Mesendoderm (in vitro differentiated cells): ENCODE results near the gene CRISPLD2.

Experiments
- DNase-seq: peaks from one replicate; pipeline ENCODE4 v3.0.0; 2013
- H2AK5ac ChIP-seq: 2 replicates; pipeline ENCODE4 v1.6.1; 2013; ENCODE audit warnings: low read length, inconsistent platforms
- H2BK120ac ChIP-seq: 2 replicates; pipeline ENCODE4 v1.6.1; 2013; ENCODE audit warnings: low read depth, mild to moderate bottlenecking, low read length, moderate library complexity, mixed read lengths
- H2BK15ac ChIP-seq: replicated peaks from 2 replicates; pipeline ENCODE4 v1.6.1; 2013; ENCODE audit warnings: low read depth, mild to moderate bottlenecking, moderate library complexity
- H2BK5ac ChIP-seq: 2 replicates; pipeline ENCODE4 v1.6.1; 2013; ENCODE audit warnings: low read length, inconsistent platforms
- H3K18ac ChIP-seq: 2 replicates; pipeline ENCODE4 v1.6.1; 2013; ENCODE audit warnings: mild to moderate bottlenecking, low read length, mixed read lengths
- H3K23ac ChIP-seq: one replicate; pipeline ENCODE4 v1.6.1; 2013; ENCODE audit warnings: low read length
- H3K27ac ChIP-seq: 2 replicates; pipeline ENCODE4 v1.5.1; 2013; ENCODE audit warnings: low read depth, mild to moderate bottlenecking, inconsistent platforms, low read length, moderate library complexity
- H3K27me3 ChIP-seq: 2 replicates; pipeline ENCODE4 v1.6.1; 2013; ENCODE audit warnings: low read length, control low read depth, mild to moderate bottlenecking, inconsistent platforms; ENCODE audit not compliant: insufficient read depth, poor library complexity
- H3K36me3 ChIP-seq: 2 replicates; pipeline ENCODE4 v1.6.1; 2013; ENCODE audit warnings: low read length, inconsistent platforms; ENCODE audit not compliant: control insufficient read depth, insufficient read depth
- H3K4ac ChIP-seq: one replicate; pipeline ENCODE4 v1.6.1; 2013; ENCODE audit warnings: low read depth, mild to moderate bottlenecking, low read length, moderate library complexity
- H3K4me1 ChIP-seq: 2 replicates; pipeline ENCODE4 v1.6.1; 2013; ENCODE audit warnings: low read depth, low read length, inconsistent platforms; ENCODE audit not compliant: control insufficient read depth
- H3K4me2 ChIP-seq: 2 replicates; pipeline ENCODE4 v1.6.1; 2013; ENCODE audit warnings: low read length
- H3K4me3 ChIP-seq: 2 replicates; pipeline ENCODE4 v1.5.1; 2013; ENCODE audit warnings: mild to moderate bottlenecking, low read length
- H3K56ac ChIP-seq: one replicate; pipeline ENCODE4 v1.6.1; 2013; ENCODE audit warnings: low read length
- H3K79me1 ChIP-seq: 2 replicates; pipeline ENCODE4 v1.6.1; 2013; ENCODE audit warnings: low read length, inconsistent platforms
- H3K79me2 ChIP-seq: 2 replicates; pipeline ENCODE4 v1.6.1; 2013; ENCODE audit warnings: mild to moderate bottlenecking, low read length; ENCODE audit not compliant: control insufficient read depth, insufficient read depth
- H3K9ac ChIP-seq: 2 replicates; pipeline ENCODE4 v1.6.1; 2013; ENCODE audit warnings: low read length, inconsistent platforms
- H4K5ac ChIP-seq: one replicate; pipeline ENCODE4 v1.6.1; 2013; ENCODE audit warnings: low read length
- H4K8ac ChIP-seq: one replicate; pipeline ENCODE4 v1.6.1; 2013; ENCODE audit warnings: low read depth, mild to moderate bottlenecking, control low read depth, low read length, moderate library complexity
- WGBS: extraction: QIAGEN DNeasy Blood & Tissue Kit; methylation state at CpG from one replicate; pipeline ENCODE4 v1.1.7; 2013; ENCODE audit warnings: low lambda C conversion rate, missing lambda C conversion rate; ENCODE audit not compliant: insufficient coverage; ENCODE audit errors: extremely low coverage; 5-methylcytosine and 5-hydroxymethylcytosine counted together

The CRISPLD2 gene

DNA sequence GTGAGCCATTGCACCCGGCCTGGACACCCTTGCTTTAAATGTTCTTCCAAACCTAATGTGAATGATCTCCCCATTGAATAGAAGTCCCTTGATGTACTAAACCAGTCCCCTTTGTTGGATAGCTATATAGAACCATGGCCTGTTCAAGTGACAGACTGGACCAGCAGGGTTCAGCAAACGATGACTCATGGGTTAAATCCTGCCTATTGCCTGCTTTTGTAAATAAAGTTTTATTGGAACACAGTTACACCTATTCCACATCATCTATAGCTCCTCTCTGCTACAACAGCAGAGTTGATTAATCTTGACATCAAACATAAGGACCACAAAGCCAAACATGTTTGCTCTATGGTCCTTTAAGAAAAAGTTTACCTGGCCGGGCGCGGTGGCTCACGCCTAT lies 56.1 kb downstream of the CRISPLD2 start:
- no peaks in the 10 kb centered on the region for H3K4me1 ChIP-seq
- no peaks in the 10 kb centered on the region for H3K79me1 ChIP-seq
- H3K79me2 ChIP-seq: no peaks in the 10 kb centered on the region
- no peak overlapping the region for H3K9ac ChIP-seq
- H3K4me3 ChIP-seq: no peak overlapping the region
- H4K5ac ChIP-seq: no peak overlapping the region
- H3K36me3 ChIP-seq: no peaks in the 10 kb centered on the region
- no peak overlapping the region for H3K4me2 ChIP-seq
- no peak overlapping the region for H2BK120ac ChIP-seq
- H3K27ac ChIP-seq: no peak overlapping the region
- H3K56ac ChIP-seq: no peak overlapping the region
- no peak overlapping the region for H4K8ac ChIP-seq
- no CpG with 5 or more reads among the region's 6 CpGs for WGBS
- no peaks in the 10 kb centered on the region for H3K27me3 ChIP-seq
- H3K4ac ChIP-seq: no peak overlapping the region
- DNase-seq: no peak
- H3K18ac ChIP-seq: no peak overlapping the region
- no peak overlapping the region for H2BK5ac ChIP-seq
- H3K23ac ChIP-seq: no peak overlapping the region
- H2BK15ac ChIP-seq: no peak overlapping the region
- H2AK5ac ChIP-seq: no peak overlapping the region

DNA sequence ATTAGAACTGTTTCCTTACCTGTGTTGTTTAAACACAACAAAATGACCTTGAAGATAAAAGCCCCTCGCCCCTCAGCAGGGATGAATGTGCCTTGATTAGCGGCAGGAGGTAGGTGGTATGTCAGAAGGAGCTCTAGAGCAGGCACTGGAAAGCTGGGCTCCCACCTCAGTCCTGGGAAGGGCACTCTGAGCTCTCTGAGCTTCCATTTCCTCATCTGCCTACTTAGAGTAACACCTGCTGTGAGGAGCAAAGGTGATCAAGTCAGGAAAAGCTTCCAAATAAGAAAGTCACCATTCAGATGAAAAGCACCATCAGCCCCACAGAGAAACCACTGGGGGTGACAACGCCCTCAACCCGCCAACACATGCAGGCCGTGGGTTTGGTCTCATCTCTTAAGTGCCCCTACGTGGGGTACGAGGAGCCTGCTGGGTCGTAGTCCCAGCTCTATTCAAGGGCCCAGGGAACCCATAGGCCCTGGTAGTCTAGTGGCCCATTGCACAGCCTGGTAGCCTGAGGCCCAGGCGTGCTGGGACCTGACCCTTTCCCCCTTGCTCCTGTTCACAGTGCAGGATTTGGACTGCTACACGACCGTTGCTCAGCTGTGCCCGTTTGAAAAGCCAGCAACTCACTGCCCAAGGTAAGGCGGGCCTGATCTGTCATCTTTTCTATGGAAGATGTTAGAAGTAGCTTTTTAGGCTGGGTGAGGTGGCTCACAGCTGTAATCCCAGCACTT lies 57.3 kb downstream of the CRISPLD2 start:
- no peaks in the 10 kb centered on the region for H3K4me1 ChIP-seq
- no peak overlapping the region for H2BK15ac ChIP-seq
- H2BK120ac ChIP-seq: no peak overlapping the region
- H3K27me3 ChIP-seq: no peaks in the 10 kb centered on the region
- no peak overlapping the region for H4K8ac ChIP-seq
- no peaks in the 10 kb centered on the region for H3K79me1 ChIP-seq
- no peaks in the 10 kb centered on the region for H3K36me3 ChIP-seq
- no peak overlapping the region for H3K18ac ChIP-seq
- H2BK5ac ChIP-seq: no peak overlapping the region
- H2AK5ac ChIP-seq: no peak overlapping the region
- peak; percentile 35 for DNase-seq
- H3K9ac ChIP-seq: no peak overlapping the region
- no peak overlapping the region for H4K5ac ChIP-seq
- H3K27ac ChIP-seq: no peak overlapping the region
- no peak overlapping the region for H3K4me3 ChIP-seq
- no CpG with 5 or more reads among the region's 13 CpGs for WGBS
- no peak overlapping the region for H3K23ac ChIP-seq
- H3K4ac ChIP-seq: no peak overlapping the region
- H3K56ac ChIP-seq: no peak overlapping the region
- no peaks in the 10 kb centered on the region for H3K79me2 ChIP-seq
- H3K4me2 ChIP-seq: no peak overlapping the region

DNA sequence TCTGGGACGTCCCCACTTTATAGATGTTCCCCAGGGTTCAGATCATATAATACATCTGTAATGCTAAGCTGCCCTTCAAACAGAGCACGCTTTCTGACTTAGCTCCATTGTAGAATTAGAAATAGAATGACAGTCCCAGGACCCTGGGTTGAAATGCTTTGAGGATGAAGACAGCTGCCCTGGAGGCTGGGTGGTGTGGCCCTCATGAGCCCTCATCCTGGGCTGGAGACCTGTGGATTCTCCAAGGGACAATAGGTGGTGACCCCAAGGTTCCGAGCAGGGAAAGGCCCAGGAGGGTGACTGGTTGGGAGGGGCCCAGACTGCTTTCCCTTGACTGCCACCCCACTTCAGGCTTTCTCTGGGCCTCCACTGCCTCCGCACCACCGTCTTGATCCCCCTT lies 59.0 kb downstream of the CRISPLD2 start:
- Histone ChIP-seq H3K4me3 (no peak overlapping the region), H3K79me2 (no peaks in the 10 kb centered on the region), H3K4me1 (no peaks in the 10 kb centered on the region), H4K5ac (no peak overlapping the region), H3K23ac (no peak overlapping the region), H3K4me2 (no peak overlapping the region), H3K27ac (no peak overlapping the region), H4K8ac (no peak overlapping the region), H3K9ac (no peak overlapping the region), H3K18ac (no peak overlapping the region), H2AK5ac (no peak overlapping the region), H3K79me1 (no peaks in the 10 kb centered on the region), H3K27me3 (no peaks in the 10 kb centered on the region), H3K56ac (no peak overlapping the region), H2BK120ac (no peak overlapping the region), H2BK15ac (no peak overlapping the region), H3K36me3 (no peaks in the 10 kb centered on the region), H3K4ac (no peak overlapping the region), H2BK5ac (no peak overlapping the region)
- WGBS: no CpG with 5 or more reads among the region's 5 CpGs
- no peak for DNase-seq

DNA sequence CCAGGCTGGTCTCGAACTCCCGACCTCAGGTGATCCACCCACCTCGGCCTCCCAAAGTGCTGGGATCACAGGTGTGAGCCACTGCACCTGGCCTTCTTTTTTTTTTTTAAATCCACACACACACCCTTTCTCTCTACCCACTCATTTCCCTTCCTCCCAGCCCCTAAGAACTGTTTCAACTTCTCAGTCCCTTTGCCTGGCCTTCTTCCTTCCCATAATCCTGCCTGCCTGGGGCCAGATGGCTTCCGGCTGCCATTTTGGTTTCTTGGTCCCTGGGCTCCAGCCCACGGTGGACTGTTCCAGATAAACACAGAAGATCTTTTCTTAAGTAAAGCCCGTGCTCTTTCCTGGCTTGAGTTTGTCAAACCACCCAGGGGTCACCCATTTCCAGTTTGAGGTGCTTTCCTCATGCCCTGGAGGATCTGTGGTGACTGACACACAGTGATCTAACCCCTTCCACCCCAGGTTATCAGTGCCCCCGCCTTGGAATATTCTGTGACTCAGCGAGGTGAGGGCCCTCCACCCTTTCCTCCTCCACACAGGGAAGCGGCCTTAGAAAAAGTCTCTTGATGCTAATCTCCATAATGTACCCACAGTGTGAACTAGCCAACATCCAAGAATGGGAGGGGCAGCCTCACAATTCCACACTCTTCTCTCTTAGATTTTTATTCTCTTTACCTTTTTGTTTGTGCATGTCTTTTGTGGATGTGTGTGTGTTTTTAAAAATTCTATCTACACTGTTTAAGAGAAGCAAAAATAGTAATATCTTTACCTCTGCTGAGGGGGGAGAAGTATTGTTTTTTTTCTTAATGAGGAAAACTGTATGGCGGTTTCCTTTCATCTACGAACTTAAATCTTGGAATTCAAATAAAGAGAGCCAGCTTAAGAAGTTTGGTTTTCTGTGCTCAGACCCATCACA lies 60.0 kb downstream of the CRISPLD2 start:
- Histone ChIP-seq H3K79me2 (no peaks in the 10 kb centered on the region), H3K56ac (no peak overlapping the region), H3K9ac (no peak overlapping the region), H4K5ac (no peak overlapping the region), H2BK15ac (no peak overlapping the region), H3K4me1 (peaks cover 6% of the 10 kb centered on the region), H3K27ac (no peak overlapping the region), H3K27me3 (no peaks in the 10 kb centered on the region), H2BK120ac (no peak overlapping the region), H3K4ac (no peak overlapping the region), H3K18ac (no peak overlapping the region), H4K8ac (no peak overlapping the region), H3K23ac (no peak overlapping the region), H3K36me3 (no peaks in the 10 kb centered on the region), H3K4me2 (no peak overlapping the region), H3K4me3 (no peak overlapping the region), H3K79me1 (no peaks in the 10 kb centered on the region), H2AK5ac (no peak overlapping the region), H2BK5ac (no peak overlapping the region)
- peak; percentile 26 for DNase-seq
- no CpG with 5 or more reads among the region's 11 CpGs for WGBS

DNA sequence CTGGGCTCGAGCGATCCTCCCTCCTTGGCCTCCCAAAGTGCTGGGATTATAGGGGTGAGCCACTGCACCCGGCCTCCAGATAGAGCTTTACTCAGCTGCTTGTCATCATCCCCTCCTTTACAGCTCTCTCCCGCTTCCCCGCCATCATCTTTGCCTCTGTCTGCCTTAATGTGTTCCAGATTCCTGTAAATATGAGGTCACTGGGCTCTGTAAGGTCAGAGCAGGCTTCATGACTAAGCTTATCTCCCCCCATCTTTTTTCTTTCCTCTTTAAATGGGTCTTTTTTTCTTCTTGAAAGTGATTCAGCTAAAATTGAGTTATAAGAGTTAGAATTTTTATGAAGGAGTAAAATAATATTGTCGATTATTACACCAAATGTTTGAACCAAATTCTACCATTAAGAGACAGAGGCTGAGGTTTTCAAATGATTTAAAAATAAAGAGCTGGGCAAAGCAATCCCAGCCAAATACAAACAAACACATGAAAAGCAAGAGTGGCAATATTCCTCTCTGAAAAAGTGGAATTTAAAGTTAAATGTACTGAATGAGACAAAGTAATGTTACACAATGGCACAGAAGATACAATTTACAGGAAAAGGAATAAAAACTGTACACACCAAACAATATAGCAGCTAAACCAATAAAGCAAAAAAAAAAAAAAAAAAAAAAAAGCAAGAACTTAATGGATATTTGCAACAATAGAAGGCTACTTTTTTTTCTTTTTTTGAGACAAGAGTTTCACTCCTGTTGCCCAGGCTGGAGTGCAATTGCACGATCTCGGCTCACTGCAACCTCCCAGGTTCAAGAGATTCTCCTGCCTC lies 62.1 kb downstream of the CRISPLD2 start:
- DNase-seq: peak; percentile 78
- no peak overlapping the region for H2BK5ac ChIP-seq

More for the DNA sequence above, 62.1 kb downstream of the CRISPLD2 start:
- Histone ChIP-seq H3K23ac (no peak overlapping the region), H3K18ac (no peak overlapping the region), H3K27ac (no peak overlapping the region), H2BK120ac (no peak overlapping the region), H3K36me3 (no peaks in the 10 kb centered on the region), H2BK15ac (no peak overlapping the region), H3K56ac (no peak overlapping the region), H2AK5ac (no peak overlapping the region), H4K8ac (no peak overlapping the region), H3K27me3 (no peaks in the 10 kb centered on the region), H3K79me1 (no peaks in the 10 kb centered on the region), H3K9ac (no peak overlapping the region), H3K79me2 (no peaks in the 10 kb centered on the region), H4K5ac (no peak overlapping the region), H3K4me2 (no peak overlapping the region), H3K4me3 (no peak overlapping the region), H3K4ac (no peak overlapping the region), H3K4me1 (peaks cover 10% of the 10 kb centered on the region)
- WGBS: no CpG with 5 or more reads among the region's 8 CpGs
